Ishikawa (cell line): ENCODE data around the gene CBX4.

Source experiments
- CEBPB ChIP-seq: IDR thresholded peaks from 2 replicates; pipeline ENCODE4 v1.6.1; 2012
- CREB1 ChIP-seq: IDR thresholded peaks from 2 replicates; pipeline ENCODE4 v1.6.1; 2012; ENCODE audit warnings: low read depth
- EGR1 ChIP-seq: IDR thresholded peaks from 2 replicates; pipeline ENCODE4 v1.6.1; 2012
- EP300 ChIP-seq: IDR thresholded peaks from 2 replicates; pipeline ENCODE4 v1.6.1; 2012; ENCODE audit warnings: borderline replicate concordance
- FOXM1 ChIP-seq: IDR thresholded peaks from 2 replicates; pipeline ENCODE4 v1.6.1; 2012; ENCODE audit warnings: low read depth, borderline replicate concordance
- MAX ChIP-seq: IDR thresholded peaks from 2 replicates; pipeline ENCODE4 v1.6.1; 2012
- NFIC ChIP-seq: IDR thresholded peaks from 2 replicates; pipeline ENCODE4 v1.6.1; 2012
- RAD21 ChIP-seq: IDR thresholded peaks from 2 replicates; pipeline ENCODE4 v1.6.1; 2012; ENCODE audit warnings: low read depth
- TAF1 ChIP-seq: IDR thresholded peaks from 2 replicates; pipeline ENCODE4 v1.6.1; 2012; ENCODE audit warnings: low read depth, mild to moderate bottlenecking
- TCF12 ChIP-seq: IDR thresholded peaks from 2 replicates; pipeline ENCODE4 v1.6.1; 2012; ENCODE audit warnings: low read depth
- TEAD4 ChIP-seq: IDR thresholded peaks from 2 replicates; pipeline ENCODE4 v1.6.1; 2012
- USF1 ChIP-seq: IDR thresholded peaks from 2 replicates; pipeline ENCODE4 v1.6.1; 2012
- YY1 ChIP-seq: IDR thresholded peaks from 2 replicates; pipeline ENCODE4 v1.6.1; 2012; ENCODE audit warnings: low read depth
- ZBTB7A ChIP-seq: IDR thresholded peaks from 2 replicates; pipeline ENCODE4 v1.6.1; 2012; ENCODE audit warnings: low read depth
- TF ChIP-seq, protein P1 (sequence below): IDR thresholded peaks from 2 replicates; pipeline ENCODE4 v1.6.1; 2012; ENCODE audit warnings: low read depth, mild to moderate bottlenecking

CBX4 gene

DNA sequence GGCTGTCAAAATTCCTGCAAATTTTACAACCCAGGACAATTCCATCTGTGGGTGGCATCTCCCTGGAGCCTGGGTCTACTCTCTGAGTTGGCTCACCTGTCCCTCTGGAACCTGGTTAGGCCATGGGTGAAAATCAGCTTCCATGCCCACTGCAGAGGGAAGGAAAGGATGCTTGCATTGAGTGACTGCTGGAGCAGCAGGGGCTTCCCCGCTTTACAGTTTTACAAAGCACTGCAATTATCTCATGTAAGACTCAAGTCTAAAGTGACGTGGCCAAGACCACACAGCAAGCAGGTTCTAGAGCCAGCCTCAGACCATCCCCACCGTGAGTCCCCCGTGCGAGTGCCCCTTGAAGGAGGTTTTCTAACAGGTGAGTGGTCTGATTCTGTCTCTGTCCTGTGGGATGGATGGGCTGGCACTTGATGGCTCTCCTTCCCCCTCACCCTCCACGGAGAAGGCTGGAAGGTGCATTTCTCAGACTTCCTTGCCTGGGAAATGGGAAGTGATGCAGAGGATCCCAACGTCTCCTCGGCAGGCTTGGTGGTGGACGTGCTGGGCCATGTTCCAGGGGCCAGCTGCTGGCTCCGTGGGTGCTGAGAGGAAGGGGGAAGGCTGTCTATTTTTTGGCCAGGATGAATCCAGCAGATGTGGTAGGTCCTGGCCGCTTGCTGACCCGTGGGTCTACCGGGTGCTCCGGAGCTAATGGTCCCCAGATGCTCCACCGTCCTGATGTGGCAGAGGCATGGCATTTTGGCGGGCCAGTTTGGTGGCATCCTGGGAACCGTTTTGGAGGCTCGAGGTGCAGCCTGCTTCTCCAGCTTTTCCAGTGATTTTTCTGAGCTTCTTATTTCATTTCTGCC, 26.3 kb upstream of the CBX4 start:
- TF ChIP-seq, protein P1, sequence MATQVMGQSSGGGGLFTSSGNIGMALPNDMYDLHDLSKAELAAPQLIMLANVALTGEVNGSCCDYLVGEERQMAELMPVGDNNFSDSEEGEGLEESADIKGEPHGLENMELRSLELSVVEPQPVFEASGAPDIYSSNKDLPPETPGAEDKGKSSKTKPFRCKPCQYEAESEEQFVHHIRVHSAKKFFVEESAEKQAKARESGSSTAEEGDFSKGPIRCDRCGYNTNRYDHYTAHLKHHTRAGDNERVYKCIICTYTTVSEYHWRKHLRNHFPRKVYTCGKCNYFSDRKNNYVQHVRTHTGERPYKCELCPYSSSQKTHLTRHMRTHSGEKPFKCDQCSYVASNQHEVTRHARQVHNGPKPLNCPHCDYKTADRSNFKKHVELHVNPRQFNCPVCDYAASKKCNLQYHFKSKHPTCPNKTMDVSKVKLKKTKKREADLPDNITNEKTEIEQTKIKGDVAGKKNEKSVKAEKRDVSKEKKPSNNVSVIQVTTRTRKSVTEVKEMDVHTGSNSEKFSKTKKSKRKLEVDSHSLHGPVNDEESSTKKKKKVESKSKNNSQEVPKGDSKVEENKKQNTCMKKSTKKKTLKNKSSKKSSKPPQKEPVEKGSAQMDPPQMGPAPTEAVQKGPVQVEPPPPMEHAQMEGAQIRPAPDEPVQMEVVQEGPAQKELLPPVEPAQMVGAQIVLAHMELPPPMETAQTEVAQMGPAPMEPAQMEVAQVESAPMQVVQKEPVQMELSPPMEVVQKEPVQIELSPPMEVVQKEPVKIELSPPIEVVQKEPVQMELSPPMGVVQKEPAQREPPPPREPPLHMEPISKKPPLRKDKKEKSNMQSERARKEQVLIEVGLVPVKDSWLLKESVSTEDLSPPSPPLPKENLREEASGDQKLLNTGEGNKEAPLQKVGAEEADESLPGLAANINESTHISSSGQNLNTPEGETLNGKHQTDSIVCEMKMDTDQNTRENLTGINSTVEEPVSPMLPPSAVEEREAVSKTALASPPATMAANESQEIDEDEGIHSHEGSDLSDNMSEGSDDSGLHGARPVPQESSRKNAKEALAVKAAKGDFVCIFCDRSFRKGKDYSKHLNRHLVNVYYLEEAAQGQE, result no peak
- TF ChIP-seq RAD21 (no peak), MAX (no peak), TAF1 (no peak), FOXM1 (no peak)

- no peak for TF ChIP-seq MAX
- TF ChIP-seq CEBPB, result no peak
- no peak for TF ChIP-seq USF1
- no peak for TF ChIP-seq ZBTB7A
- TF ChIP-seq, protein P1, result no peak
- TF ChIP-seq TEAD4, result no peak
- no peak for TF ChIP-seq CREB1
- no peak for TF ChIP-seq TAF1
These were observed 25.5 kb upstream of the CBX4 start for GRCh38 chr17:79864617-79865250.

DNA sequence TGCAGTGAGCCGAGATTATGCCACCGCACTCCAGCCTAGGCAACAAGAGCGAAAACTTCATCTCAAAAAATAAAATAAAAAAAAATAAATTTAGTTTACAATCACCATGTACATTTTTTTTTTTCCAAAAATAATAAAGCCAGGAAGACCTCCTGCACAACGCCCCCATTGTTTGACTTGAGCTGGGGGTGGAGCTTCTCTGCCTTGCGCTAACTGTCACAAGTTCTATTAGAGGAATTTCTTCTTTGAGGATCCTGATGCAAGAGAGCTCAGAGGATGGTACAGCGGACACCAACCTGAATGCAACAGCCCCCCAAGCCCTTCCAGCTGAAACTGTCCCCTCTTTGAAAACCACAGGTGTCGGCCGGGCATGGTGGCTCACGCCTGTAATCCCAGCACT, 24.9 kb upstream of the CBX4 start:
- TF ChIP-seq RAD21 (no peak), CEBPB (no peak), TEAD4 (no peak), TAF1 (no peak), EP300 (no peak), TCF12 (no peak), FOXM1 (no peak), CREB1 (no peak), EGR1 (no peak), YY1 (no peak), NFIC (no peak), USF1 (no peak), MAX (no peak), ZBTB7A (no peak)
- TF ChIP-seq, protein P1, result no peak

- TF ChIP-seq YY1 (no peak), EP300 (no peak), MAX (no peak), USF1 (no peak), TAF1 (no peak), FOXM1 (no peak), TEAD4 (no peak), RAD21 (no peak)
- TF ChIP-seq, protein P1, result no peak
These were observed 23.7 kb upstream of the CBX4 start for GRCh38 chr17:79862771-79863440.
